DMS79 (cell line): Measurements from ENCODE around the gene CAMKK2.
A peak's percentile ranks its signal among the peaks of the same experiment; 100 is the strongest.
"Not testable (repeated sequence)": the region's sequence is repeated elsewhere in the genome, so short reads cannot be mapped to it uniquely, and the experiment has no call there.

Experiments
- DNase-seq: peaks from one replicate; lab custom pipeline; 2025; lab: John Stamatoyannopoulos, UW

The CAMKK2 gene

DNA sequence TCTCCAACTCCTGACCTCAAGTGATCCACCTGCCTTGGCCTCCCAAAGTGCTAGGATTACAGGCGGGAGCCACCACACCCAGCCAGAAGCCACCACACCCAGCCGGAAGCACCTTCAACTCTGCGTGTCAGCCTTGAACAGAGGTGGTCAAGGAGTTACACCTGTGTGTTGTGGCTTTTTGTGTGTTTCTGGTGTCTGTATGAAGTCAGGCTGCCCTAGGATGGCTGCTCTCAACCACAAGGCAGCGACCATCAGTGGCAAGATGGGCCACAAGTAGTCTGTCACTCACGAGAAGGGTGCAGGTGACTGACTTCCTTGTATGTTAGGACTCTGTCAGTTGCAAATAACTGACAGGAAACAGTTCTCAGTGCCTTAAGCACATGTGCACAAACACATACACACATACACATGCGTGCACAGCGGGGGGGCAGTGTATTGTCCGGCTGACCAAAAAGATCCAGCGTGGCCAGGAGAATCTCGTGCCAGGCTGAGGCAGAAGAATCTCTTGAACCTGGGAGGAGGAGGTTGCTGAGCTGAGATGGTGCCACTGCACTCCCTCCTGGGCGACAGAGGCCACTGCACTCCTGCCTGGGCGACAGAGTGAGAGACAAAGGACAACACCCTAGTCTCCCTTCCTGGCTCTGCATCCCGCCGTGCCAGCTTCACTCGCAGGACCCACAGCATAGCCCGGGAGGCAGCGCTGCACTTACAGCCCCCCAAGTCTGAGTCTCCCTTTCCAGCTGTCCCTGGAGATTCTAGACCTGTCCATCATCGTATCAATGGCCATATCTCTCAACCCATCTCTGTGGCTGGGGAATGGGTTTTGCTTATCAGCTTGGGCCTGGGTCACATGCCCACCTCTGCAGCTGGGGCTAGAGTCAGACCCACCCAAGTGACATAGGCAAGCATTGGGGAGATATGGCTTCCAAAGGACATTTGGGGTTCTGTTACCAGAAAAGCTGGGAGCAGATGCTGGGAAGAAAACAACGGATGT lies 72.9 kb downstream of the CAMKK2 start:
- no peak for DNase-seq

DNA sequence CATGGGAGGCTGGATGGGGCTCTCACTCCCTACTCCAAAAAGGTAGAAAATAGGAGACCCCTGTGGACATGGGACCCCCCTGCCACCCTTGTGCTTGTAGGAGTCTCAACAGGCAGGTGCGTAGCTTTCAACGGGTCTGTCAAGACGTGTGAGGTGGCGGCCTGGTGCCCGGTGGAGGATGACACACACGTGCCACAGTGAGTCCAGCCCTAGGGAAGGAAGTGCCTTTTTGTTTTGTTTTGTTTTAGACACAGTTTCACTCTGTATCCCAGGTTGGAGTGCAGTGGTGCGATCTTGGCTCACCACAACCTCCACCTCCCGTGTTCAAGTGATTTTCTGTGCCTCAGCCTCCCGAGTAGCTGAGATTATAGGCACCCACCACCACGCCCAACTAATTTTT lies 73.7 kb downstream of the CAMKK2 start:
- DNase-seq, result no peak

GRCh38 chr12:121219353-121219986 lies 77.0 kb downstream of the CAMKK2 start:
- no peak for DNase-seq

GRCh38 chr12:121218588-121219352 lies 77.7 kb downstream of the CAMKK2 start:
- no peak for DNase-seq

DNA sequence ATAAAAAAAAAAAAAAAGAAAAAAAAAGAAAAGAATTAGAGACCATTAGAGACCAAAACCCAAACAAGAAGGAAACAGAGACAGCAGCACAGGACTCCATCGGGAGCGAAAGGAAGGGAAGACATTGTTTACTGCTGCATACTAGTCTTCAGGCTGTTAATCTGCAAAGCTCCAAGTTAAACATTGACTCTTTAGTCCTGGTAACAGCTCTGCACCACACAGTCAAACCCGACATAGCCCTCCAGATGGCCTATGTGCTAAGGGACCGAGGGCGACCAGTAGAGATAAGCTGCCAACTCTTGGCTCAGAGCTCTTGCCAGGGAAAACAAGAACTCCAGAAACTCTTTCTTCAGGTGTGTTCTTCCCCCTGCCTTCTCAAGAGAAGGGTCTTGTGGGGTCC lies 78.7 kb downstream of the CAMKK2 start:
- no peak for DNase-seq

GRCh38 chr12:121217063-121217462 lies 79.4 kb downstream of the CAMKK2 start:
- DNase-seq, result no peak

DNA sequence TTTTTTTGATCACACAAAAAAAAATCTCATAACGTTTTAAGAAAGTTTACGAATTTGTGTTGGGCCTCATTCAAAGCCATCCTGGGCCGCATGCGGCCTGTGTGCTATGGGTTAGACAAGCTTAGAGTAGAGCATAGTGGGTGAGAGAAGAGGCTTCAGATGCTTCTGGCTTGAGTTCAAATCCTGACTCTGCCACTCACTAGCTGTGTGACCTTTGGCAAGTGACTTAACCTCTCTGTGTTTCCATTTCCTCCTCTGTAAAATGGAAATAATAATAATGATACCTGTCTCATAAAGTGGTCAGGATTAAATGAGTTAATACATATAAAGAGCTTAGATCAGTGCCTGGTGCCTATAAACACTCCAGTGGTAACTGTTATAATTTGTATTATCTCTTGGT lies 80.4 kb downstream of the CAMKK2 start:
- no peak for DNase-seq

DNA sequence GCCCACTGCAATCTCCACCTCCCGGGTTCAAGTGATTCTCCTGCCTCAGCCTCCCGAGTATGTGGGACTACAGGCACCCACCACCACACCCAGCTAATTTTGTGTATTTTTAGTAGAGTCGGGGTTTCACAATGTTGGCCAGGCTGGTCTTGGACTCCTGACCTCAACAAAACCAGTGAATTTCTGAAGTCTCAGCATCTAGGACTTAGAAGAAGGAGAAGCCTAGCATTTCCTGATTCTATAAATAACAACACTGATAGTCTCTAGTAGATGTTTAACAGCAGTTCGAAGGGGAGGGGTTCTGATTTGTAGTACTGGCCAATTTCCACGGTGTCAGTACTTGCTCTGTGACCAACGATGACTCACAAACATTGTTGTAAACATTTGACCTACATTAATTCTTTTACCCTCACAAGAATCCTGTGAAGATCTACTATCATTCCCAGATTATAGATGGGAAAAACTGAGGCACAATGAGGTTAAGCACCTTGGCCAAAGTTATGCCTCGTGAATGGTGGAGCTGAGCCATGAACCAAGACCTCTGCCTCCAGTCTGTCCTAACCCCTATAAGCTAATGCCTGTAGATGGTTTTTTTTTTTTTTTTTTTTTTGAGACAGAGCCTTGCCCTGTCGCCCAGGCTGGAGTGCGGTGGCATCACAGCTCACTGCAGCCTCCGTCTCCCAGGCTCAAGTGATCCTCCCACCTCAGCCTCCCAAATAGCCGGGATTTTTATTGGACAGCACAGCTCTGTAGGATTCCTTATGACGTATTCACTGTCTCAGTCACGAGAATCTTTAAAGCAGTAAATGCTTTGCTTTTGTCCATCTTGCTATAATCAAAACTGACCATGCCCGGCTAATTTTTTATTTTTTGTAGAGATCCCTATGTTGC lies 81.4 kb downstream of the CAMKK2 start:
- no peak for DNase-seq

DNA sequence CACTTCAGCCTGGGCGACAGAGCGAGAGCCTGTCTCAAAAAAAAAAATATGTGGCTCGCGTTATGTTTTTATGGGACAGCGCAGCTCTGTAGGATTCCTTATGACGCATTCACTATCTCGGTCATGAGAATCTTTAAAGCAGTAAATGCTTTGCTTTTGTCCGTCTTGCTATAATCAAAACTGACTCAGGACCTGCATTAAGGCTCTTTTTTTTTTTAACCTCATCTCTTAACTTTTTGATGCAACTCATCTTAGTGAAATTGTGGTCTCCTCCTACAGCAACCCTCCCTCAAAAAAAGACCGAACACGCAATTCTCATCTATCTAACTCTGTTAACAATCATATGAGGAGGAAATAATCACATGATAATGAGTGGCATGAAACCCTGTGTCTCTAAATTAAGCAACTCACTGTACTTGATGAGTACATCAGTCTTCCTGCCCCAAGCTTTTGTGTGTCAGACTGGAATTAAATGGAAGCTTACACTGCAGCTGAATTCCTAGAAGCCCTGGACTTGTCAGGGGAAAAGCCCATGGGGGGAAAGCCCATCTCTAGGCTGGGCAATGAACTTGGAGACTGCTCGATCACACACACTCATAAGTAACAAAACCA lies 82.2 kb downstream of the CAMKK2 start:
- no peak for DNase-seq

DNA sequence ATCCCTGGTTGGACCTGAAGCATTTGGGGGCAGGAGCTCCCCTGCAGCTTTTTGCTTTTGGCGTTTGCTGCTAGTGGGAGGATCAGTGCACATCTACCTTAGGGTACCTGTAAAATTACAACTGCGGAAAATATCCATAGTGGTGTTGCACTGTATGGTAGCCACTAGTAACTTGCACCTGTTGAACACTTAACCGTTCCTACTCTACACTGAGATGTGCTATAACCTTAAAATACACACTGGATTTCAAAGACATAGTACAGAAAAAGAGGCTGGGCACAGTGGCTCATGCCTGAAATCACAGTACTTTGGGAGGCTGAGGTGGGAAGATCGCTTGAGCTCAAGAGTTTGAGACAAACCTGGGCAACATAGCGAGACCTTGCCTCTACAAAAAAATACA lies 83.6 kb downstream of the CAMKK2 start:
- DNase-seq, result no peak

- DNase-seq, result peak; percentile 74
These were observed 86.6 kb downstream of the CAMKK2 start, which contains the start of gene P2RX4 for GRCh38 chr12:121209624-121210572. Gene P2RX4 (plus strand): TSS chr12:121210129. CDS start chr12:121210165, 36 bp downstream.

- no peak for DNase-seq
These were observed 87.3 kb downstream of the CAMKK2 start for GRCh38 chr12:121209221-121209620.

DNA sequence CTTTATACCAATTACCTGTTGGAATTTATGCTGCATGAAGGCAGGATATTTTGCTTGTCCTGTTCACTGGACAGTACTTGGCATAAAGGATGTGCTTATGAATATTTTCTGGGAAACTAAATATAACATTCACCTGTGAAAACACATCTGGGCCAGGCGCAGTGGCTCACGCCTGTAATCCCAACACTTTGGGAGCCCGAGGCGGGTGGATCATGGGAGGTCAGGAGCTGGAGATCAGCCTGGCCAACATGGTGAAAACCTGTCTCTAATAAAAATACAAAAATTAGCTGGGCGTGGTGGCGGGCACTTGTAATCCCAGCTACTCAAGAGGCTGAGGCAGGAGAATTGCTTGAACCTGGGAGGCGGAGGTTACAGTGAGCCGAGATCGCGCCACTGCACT lies 87.9 kb downstream of the CAMKK2 start:
- not testable (repeated sequence) for DNase-seq

DNA sequence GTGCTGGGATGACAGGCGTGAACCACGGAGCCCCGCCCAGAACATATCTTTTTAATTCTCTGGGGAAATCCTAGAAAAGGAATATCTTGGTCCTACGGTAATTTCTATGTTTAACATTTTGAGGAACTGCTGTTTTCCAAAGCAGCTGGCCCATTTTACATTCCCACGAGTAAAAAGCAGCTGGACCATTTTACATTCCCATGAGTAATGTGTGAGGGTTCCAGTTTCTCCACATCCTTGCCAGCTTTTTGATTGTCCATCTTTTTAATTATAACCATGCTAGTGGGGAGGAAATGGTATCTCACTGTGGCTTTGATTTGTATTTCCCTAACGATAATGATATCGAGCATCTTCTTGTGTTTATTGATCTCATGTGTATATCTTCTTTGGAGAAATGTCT lies 91.0 kb downstream of the CAMKK2 start:
- DNase-seq, result no peak

DNA sequence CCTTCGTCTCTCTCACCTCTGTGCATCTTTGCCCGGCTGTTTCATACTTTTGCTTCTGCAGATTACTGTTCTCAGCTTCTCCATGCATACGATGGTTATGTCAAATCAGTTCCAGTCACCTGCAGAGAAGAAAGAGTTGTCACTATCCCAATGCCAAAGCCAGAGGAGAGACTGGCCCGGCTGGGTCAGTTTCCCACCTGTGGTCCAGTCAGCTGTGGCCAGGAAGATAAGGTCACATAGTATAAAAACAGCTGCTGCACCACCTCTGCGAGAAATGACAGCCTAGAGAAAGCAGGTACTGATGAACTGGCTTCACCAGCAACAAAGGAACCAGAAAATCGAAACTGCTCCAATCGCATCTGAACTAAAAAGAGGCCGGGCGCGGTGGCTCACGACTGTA lies 93.0 kb downstream of the CAMKK2 start:
- DNase-seq, result no peak

DNA sequence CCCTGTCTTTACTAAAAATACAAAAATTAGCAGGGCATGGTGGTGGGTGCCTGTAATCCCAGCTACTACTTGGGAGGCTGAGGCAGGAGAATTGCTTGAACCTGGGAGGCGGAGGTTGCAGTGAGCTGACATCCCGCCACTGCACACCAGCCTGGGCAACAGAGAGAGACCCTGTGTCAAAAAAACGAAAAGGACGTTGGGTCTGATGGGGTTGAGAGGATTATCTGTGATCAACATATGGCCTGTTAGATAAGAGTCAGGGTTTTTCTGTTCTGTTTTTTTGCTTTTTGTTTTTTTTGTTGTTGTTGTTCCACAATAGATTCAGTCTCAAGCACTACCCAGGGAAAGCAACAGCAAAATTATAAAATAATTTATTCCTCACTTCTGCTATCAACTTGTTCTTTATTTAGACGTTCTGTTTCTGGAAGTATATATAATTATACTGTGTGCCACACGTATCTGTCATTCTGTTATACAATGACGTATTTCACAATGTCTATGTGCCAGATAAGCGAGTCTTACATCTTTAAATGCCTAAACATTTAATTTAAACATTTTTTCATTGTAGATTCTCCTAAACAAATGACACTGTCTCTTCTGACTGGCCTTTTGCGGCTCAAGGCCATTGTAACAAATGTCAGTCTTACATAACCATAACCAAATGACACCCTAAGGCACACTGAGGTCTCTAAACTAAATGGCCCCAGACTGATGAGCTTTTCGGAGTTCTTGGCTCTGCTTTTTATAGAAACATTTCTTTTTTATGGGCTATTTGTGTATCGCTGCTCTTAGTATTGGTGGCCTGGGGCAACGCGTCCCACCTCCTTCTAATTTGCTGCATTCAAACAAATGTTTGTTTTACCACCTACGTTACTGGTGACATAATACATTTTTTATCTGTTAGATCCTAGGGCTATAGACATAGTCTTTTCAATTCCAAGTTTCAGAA lies 93.8 kb downstream of the CAMKK2 start:
- no peak for DNase-seq

DNA sequence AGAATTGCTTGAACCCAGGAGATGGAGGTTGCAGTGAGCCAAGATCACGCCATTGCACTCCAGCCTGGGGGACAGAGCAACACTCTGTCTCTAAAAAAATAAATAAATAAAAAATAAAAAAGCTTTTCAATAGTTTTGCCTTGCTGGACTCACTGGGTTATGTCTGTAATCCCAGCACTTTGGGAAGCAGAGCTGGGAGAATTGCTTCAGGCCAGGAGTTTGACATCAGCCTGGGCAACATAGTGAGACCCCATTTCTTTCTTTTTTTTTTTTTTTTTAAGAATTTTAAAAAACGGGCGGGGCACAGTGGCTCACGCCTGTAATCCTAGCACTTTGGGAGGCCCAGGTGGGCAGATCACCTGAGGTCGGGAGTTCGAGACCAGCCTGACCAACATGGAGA lies 95.4 kb downstream of the CAMKK2 start:
- DNase-seq, result not testable (repeated sequence)

DNA sequence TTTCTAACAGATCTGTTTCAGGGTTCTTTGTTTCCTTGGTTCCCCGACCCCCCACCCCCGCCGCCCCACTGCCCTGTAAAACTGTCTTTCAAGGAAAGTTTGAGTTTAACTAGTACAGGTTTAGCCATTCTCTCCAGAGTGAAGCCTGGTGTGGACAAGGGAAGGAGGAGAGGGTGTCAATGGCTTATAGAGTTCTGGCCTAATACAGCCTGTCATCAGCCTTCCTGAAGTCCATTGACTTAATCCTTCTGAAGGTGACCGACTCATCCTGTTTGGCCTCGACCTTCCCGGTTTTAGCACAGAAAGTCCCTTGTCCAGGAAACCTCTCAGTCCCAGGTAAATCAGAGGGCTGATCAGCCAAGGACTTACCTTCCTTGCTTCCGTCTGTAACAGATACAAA lies 97.6 kb downstream of the CAMKK2 start:
- no peak for DNase-seq

GRCh38 chr12:121196902-121197301 lies 99.6 kb downstream of the CAMKK2 start:
- no peak for DNase-seq
